Mucosa of descending colon (tissue), 3 donors: ENCODE measurements around the gene BIRC7. TPM values are rescaled to one million over a fixed set of nuclear protein-coding genes. Genes with fewer than 3 reads are reported as not detected.

ENCODE experiments used
- ATAC-seq: fragments of 200-7000 bp; cut with Tn5 transposase; one replicate; pipeline ENCODE4 v1.9.1; 2020; ENCODE audit warnings: mild to moderate bottlenecking, moderate library complexity
- DNase-seq, 3 donors: peaks; one replicate each; pipeline ENCODE4 v3.0.0-alpha.2; 2020
- H3K36me3 ChIP-seq: fragments of 200-600 bp; one replicate; pipeline ENCODE4 v1.8.0; 2021; ENCODE audit warnings: low read depth, mild to moderate bottlenecking
- H3K4me1 ChIP-seq: fragments of 200-600 bp; one replicate; pipeline ENCODE4 v1.8.0; 2021; ENCODE audit warnings: low read depth, mild to moderate bottlenecking
- H3K4me3 ChIP-seq: fragments of 200-600 bp; one replicate; pipeline ENCODE4 v1.8.0; 2021; ENCODE audit warnings: mild to moderate bottlenecking
- H3K9me3 ChIP-seq: fragments of 200-600 bp; one replicate; pipeline ENCODE4 v1.8.0; 2021; ENCODE audit warnings: mild to moderate bottlenecking
- CTCF ChIP-seq: fragments of 200-600 bp; IDR thresholded peaks from one replicate; pipeline ENCODE4 v1.8.0; 2022; ENCODE audit warnings: antibody characterized with exemption, mild to moderate bottlenecking
- intact Hi-C, 2 donors: fragments of 100-400 bp; cut with DNase I in 1 of 2; cut with micrococcal nuclease in 1 of 2; formaldehyde crosslinking; loops; one replicate each; pipeline versions ENCODE4 v1.11.0 to v1.11.1; 2022; cut with DNase I, micrococcal nuclease
- total RNA-seq, 3 donors: library from RNA; stranded (reverse); fragmentation: NEBNext Ultra II Directional in 2 of 3; extraction: Animal tissue kit (Norgen Biotek cat#: 25700) in 2 of 3; gene quantifications; one replicate each; pipeline versions ENCODE4 v1.2.1 to v1.2.4, GENCODE V29; 2021 to 2023
- donor health status: DM: no; HTN: no; CAD: no; lungs with moderate emphysema.
- donor health status: DM: no; HTN: no; CAD: no.
- donor health status: DM: no; HTN: yes; CAD: no.

Gene BIRC7
- total RNA-seq, 3 donors from 2014 or later = 0.22 TPM; not detected in 2

GRCh38 chr20:63239431-63239830, 3.7 kb downstream of the BIRC7 start:
- Histone ChIP-seq H3K9me3 (no peaks in the 10 kb centered on the region), H3K36me3 (no peaks in the 10 kb centered on the region), H3K4me3 (no peak overlapping the region), H3K4me1 (no peaks in the 10 kb centered on the region)
- ATAC-seq (no peak), DNase-seq (no peak)
- intact Hi-C loops = no loop called here
- TF ChIP-seq CTCF = no peak

- no peaks in the 10 kb centered on the region for H3K36me3 ChIP-seq
Measured at GRCh38 chr20:63240004-63240403, 4.3 kb downstream of the BIRC7 start.

GRCh38 chr20:63241272-63241671, 5.6 kb downstream of the BIRC7 start:
- ATAC-seq (no peak), DNase-seq (no peak)
- H3K9me3 ChIP-seq = no peaks in the 10 kb centered on the region
- H3K4me1 ChIP-seq = no peaks in the 10 kb centered on the region
- H3K36me3 ChIP-seq = no peaks in the 10 kb centered on the region
- no peak overlapping the region for H3K4me3 ChIP-seq
- intact Hi-C loops = no loop called here
- TF ChIP-seq CTCF = no peak

More at GRCh38 chr20:63240004-63240403, 4.3 kb downstream of the BIRC7 start:
- TF ChIP-seq CTCF = no peak
- Histone ChIP-seq H3K4me3 (no peak overlapping the region), H3K4me1 (no peaks in the 10 kb centered on the region), H3K9me3 (no peaks in the 10 kb centered on the region)
- DNase-seq = no peak
- intact Hi-C loops = no loop called here
- ATAC-seq = no peak

- no peaks in the 10 kb centered on the region for H3K9me3 ChIP-seq
- H3K4me3 ChIP-seq = no peak overlapping the region
- intact Hi-C loops = no loop called here
- no peaks in the 10 kb centered on the region for H3K4me1 ChIP-seq
- TF ChIP-seq CTCF = no peak
- no peak for ATAC-seq
- no peak for DNase-seq
- no peaks in the 10 kb centered on the region for H3K36me3 ChIP-seq
Measured at GRCh38 chr20:63242736-63243135, 7.0 kb downstream of the BIRC7 start.

- no peak overlapping the region for H3K4me3 ChIP-seq
- DNase-seq (no peak), ATAC-seq (no peak)
- no peak for TF ChIP-seq CTCF
- H3K9me3 ChIP-seq = no peaks in the 10 kb centered on the region
- intact Hi-C loops = no loop called here
- no peaks in the 10 kb centered on the region for H3K4me1 ChIP-seq
- H3K36me3 ChIP-seq = no peaks in the 10 kb centered on the region
Measured at GRCh38 chr20:63243604-63244247, 8.0 kb downstream of the BIRC7 start.

- no peak for ATAC-seq
- no peak for TF ChIP-seq CTCF
- Histone ChIP-seq H3K4me1 (no peaks in the 10 kb centered on the region), H3K36me3 (no peaks in the 10 kb centered on the region), H3K9me3 (no peaks in the 10 kb centered on the region), H3K4me3 (no peak overlapping the region)
- intact Hi-C loops = no loop called here
- no peak for DNase-seq
Measured at GRCh38 chr20:63244468-63244867, 8.8 kb downstream of the BIRC7 start.
